A549 (cell line): ENCODE data around the gene DCBLD2. TPM values are rescaled to one million over a fixed set of nuclear protein-coding genes. Genes with fewer than 3 reads are reported as not detected.
A peak's percentile ranks its signal among the peaks of the same experiment; 100 is the strongest.

Experiments used
- ATAC-seq, 2 experiments: fragments of 200-7000 bp in 1 of 2; fragments of >200 bp in 1 of 2; cut with Nextera tagmentation in 1 of 2; cut with Tn5 transposase in 1 of 2; 3 replicates each; pipeline versions ENCODE4 v1.8.0 to v1.9.1; 2018 to 2020; ENCODE audit warnings: mild to moderate bottlenecking in 1 of 2, moderate library complexity in 1 of 2
- CTCF ChIA-PET: fragments of 300-600 bp; sonication (Branson Sonifier 250); formaldehyde crosslinking; extraction: SDS; loops from one replicate; lab custom pipeline; 2021; ENCODE audit warnings: antibody characterized with exemption, inconsistent platforms; lab: Yijun Ruan, JAX
- POLR2A ChIA-PET: fragments of 350-600 bp; formaldehyde crosslinking; extraction: SDS; loops from one replicate; lab custom pipeline; 2021; ENCODE audit warnings: antibody characterized with exemption, inconsistent platforms; lab: Yijun Ruan, JAX
- DNase-seq, 2 experiments: peaks; one replicate each; pipeline versions ENCODE4 v3.0.0 to v3.0.0-alpha.2; 2011 to 2016; ENCODE audit warnings: low read depth in 1 of 2, low spot score in 1 of 2
- FAIRE-seq: peaks from 2 replicates; lab custom pipeline; 2011; peaks lifted over from hg19 to GRCh38; lab: Jason Lieb, UNC
- H3K27ac ChIP-seq, 2 experiments: fragments of >200 bp; sonication (Bioruptor Twin); formaldehyde crosslinking; 3 replicates each; pipeline ENCODE4 v1.5.1; 2016 to 2017
- H3K4me1 ChIP-seq: fragments of >200 bp; sonication (Bioruptor Twin); formaldehyde crosslinking; 3 replicates; pipeline ENCODE4 v1.6.1; 2016
- H3K4me2 ChIP-seq: fragments of >200 bp; sonication (Bioruptor Twin); formaldehyde crosslinking; 3 replicates; pipeline ENCODE4 v1.6.1; 2016
- H3K4me3 ChIP-seq: fragments of >200 bp; sonication (Bioruptor Twin); formaldehyde crosslinking; 3 replicates; pipeline ENCODE4 v1.5.1; 2016
- H3K9me3 ChIP-seq: fragments of >200 bp; sonication (Bioruptor Twin); formaldehyde crosslinking; 3 replicates; pipeline ENCODE4 v1.6.1; 2016
- BHLHE40 ChIP-seq: IDR thresholded peaks from 2 replicates; pipeline ENCODE4 v1.6.1; 2012; ENCODE audit warnings: low read depth, low read length, inconsistent platforms
- CBX2 ChIP-seq: fragments of 200-600 bp; sonication (generic); IDR thresholded peaks from 2 replicates; pipeline ENCODE4 v1.6.1; 2016; ENCODE audit warnings: low read depth, mild to moderate bottlenecking, borderline replicate concordance
- EHF ChIP-seq: fragments of 250-450 bp; sonication (Bioruptor Pico); IDR thresholded peaks from 2 replicates; pipeline ENCODE4 v1.5.0; 2020; ENCODE audit warnings: mild to moderate bottlenecking
- EHMT2 ChIP-seq: fragments of 200-600 bp; sonication (generic); IDR thresholded peaks from 2 replicates; pipeline ENCODE4 v1.6.1; 2016; ENCODE audit warnings: antibody characterized with exemption, low read depth, mild to moderate bottlenecking, moderate library complexity
- EP300 ChIP-seq, 2 experiments: fragments of >200 bp; sonication (Bioruptor Twin); formaldehyde crosslinking; IDR thresholded peaks; 2 replicates in 1 of 2; 3 replicates in 1 of 2; pipeline ENCODE4 v1.6.1; 2016 to 2017
- GATA3 ChIP-seq: IDR thresholded peaks from 2 replicates; pipeline ENCODE4 v1.6.1; 2012; ENCODE audit warnings: borderline replicate concordance
- HDAC2 ChIP-seq: fragments of 200-600 bp; sonication (generic); IDR thresholded peaks from 2 replicates; pipeline ENCODE4 v1.6.1; 2016
- HEYL ChIP-seq: fragments of 250-450 bp; sonication (Bioruptor Pico); IDR thresholded peaks from 2 replicates; pipeline ENCODE4 v1.8.0; 2021; ENCODE audit warnings: mild to moderate bottlenecking, moderate library complexity
- HOXB13 ChIP-seq: fragments of 250-450 bp; sonication (Bioruptor Pico); IDR thresholded peaks from 2 replicates; pipeline ENCODE4 v1.5.0; 2020; ENCODE audit warnings: low read depth, mild to moderate bottlenecking, moderate library complexity
- JUN ChIP-seq, 2 experiments: fragments of >200 bp; sonication (Bioruptor Twin); formaldehyde crosslinking; IDR thresholded peaks; 2 replicates in 1 of 2; 3 replicates in 1 of 2; pipeline ENCODE4 v1.6.1; 2016 to 2017
- JUNB ChIP-seq: fragments of >200 bp; sonication (Bioruptor Twin); formaldehyde crosslinking; IDR thresholded peaks from 2 replicates; pipeline ENCODE4 v1.6.1; 2016
- MAFK ChIP-seq: fragments of 450-650 bp; IDR thresholded peaks from 2 replicates; pipeline ENCODE4 v1.6.1; 2014; ENCODE audit not compliant: partially characterized antibody
- NR3C1 ChIP-seq: fragments of >200 bp; sonication (Bioruptor Twin); formaldehyde crosslinking; IDR thresholded peaks from 3 replicates; pipeline ENCODE4 v1.6.1; 2017
- POLR2A ChIP-seq: IDR thresholded peaks from 2 replicates; pipeline ENCODE4 v1.6.1; 2012; ENCODE audit warnings: mild to moderate bottlenecking, low read length
- SMC3 ChIP-seq: fragments of >200 bp; sonication (Bioruptor Twin); formaldehyde crosslinking; IDR thresholded peaks from 3 replicates; pipeline ENCODE4 v1.6.1; 2018; ENCODE audit warnings: inconsistent platforms
- SREBF2 ChIP-seq: fragments of 450-650 bp; IDR thresholded peaks from 2 replicates; pipeline ENCODE4 v1.6.1; 2014; ENCODE audit warnings: mild to moderate bottlenecking, moderate library complexity
- TFCP2L1 ChIP-seq: fragments of 250-450 bp; sonication (Bioruptor Pico); IDR thresholded peaks from 2 replicates; pipeline ENCODE4 v1.5.0; 2021; ENCODE audit warnings: mild to moderate bottlenecking
- ZSCAN20 ChIP-seq: fragments of 250-450 bp; sonication (Bioruptor Pico); IDR thresholded peaks from 2 replicates; pipeline ENCODE4 v1.8.0; 2022; ENCODE audit warnings: mild to moderate bottlenecking, moderate library complexity
- WGBS: methylation state at CpG from one replicate; pipeline ENCODE4 v1.1.6; 2017; ENCODE audit errors: missing lambda C conversion rate; 5-methylcytosine and 5-hydroxymethylcytosine counted together
- polyA plus RNA-seq, 4 experiments: library from polyadenylated mRNA; depleted of rRNA in 3 of 4; stranded (reverse); fragments of >200 nt; fragmentation: RNase III in 1 of 4; extraction: RNeasy Plus Mini Kit Qiagen cat#74134 plus additional on column Dnase treatment in 1 of 4; gene quantifications; 2 replicates in 3 of 4; 3 replicates in 1 of 4; pipeline ENCODE4 v1.2.3, GENCODE V29; 2011 to 2017
- TF ChIP-seq, protein P1 (sequence below): fragments of >200 bp; sonication (Bioruptor Twin); formaldehyde crosslinking; IDR thresholded peaks from 3 replicates; pipeline ENCODE4 v1.6.1; 2016
- TF ChIP-seq, protein P2 (sequence below): fragments of 200-600 bp; sonication (generic); IDR thresholded peaks from 2 replicates; pipeline ENCODE4 v1.6.1; 2016; ENCODE audit warnings: antibody characterized with exemption, mild to moderate bottlenecking, moderate library complexity
- TF ChIP-seq, protein P3 (sequence below): fragments of 250-450 bp; sonication (Bioruptor Pico); IDR thresholded peaks from 2 replicates; pipeline ENCODE4 v1.5.0; 2021; ENCODE audit warnings: mild to moderate bottlenecking, moderate library complexity, borderline replicate concordance
- TF ChIP-seq, protein P4 (sequence below): IDR thresholded peaks from 2 replicates; pipeline ENCODE4 v1.6.1; 2012
- TF ChIP-seq, protein P5 (sequence below): fragments of 150-350 bp; IDR thresholded peaks from 2 replicates; pipeline ENCODE4 v1.6.1; 2014; ENCODE audit warnings: low read depth, mild to moderate bottlenecking, low read length

Gene DCBLD2
- polyA plus RNA-seq, 2 of the 4 experiments (the other 2 are of a cell fraction), result 266 to 623 TPM

DNA sequence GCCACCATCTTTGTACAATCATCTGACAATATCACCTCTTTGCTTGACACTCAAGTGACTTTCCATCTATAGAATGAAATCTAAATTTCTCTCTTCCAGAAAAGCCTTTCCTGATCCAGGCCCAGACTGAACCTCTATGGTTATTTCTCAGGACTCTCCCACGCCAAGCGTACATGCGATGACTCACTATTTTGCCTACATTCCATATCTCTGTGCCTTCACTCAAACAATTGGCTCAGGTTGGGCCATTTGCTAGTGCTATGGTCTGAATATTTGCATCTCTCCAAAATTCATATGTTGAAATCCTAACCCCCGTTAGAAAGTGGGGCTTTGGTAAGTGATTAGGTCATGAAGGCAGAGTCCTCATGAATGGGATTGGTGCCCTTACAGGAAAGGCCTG is 94.5 kb downstream of the DCBLD2 start:
- ATAC-seq, result peak in 1 of 2 experiments; percentile 47; a peak in 3 of 6 replicates
- DNase-seq, result no peak
- FAIRE-seq, result no peak
- CTCF ChIA-PET, result interaction anchor here (1.6 kb wide), 1 partner anchor 187 kb away, joined by 8 read pairs; no protein-coding TSS in a partner anchor
- TF ChIP-seq MAFK (no peak), NR3C1 (no peak), CBX2 (no peak), SREBF2 (no peak), EP300 (IDR thresholded peaks at IDR 0.05) (no peak), HDAC2 (no peak), HOXB13 (CRISPR knock-in tag) (no peak), JUNB (no peak), BHLHE40 (no peak), EHMT2 (no peak), TFCP2L1 (no peak), GATA3 (no peak), EHF (no peak), SMC3 (no peak), POLR2A (no peak)
- TF ChIP-seq, protein P1, sequence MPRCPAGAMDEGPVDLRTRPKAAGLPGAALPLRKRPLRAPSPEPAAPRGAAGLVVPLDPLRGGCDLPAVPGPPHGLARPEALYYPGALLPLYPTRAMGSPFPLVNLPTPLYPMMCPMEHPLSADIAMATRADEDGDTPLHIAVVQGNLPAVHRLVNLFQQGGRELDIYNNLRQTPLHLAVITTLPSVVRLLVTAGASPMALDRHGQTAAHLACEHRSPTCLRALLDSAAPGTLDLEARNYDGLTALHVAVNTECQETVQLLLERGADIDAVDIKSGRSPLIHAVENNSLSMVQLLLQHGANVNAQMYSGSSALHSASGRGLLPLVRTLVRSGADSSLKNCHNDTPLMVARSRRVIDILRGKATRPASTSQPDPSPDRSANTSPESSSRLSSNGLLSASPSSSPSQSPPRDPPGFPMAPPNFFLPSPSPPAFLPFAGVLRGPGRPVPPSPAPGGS, result no peak
- TF ChIP-seq, protein P2, sequence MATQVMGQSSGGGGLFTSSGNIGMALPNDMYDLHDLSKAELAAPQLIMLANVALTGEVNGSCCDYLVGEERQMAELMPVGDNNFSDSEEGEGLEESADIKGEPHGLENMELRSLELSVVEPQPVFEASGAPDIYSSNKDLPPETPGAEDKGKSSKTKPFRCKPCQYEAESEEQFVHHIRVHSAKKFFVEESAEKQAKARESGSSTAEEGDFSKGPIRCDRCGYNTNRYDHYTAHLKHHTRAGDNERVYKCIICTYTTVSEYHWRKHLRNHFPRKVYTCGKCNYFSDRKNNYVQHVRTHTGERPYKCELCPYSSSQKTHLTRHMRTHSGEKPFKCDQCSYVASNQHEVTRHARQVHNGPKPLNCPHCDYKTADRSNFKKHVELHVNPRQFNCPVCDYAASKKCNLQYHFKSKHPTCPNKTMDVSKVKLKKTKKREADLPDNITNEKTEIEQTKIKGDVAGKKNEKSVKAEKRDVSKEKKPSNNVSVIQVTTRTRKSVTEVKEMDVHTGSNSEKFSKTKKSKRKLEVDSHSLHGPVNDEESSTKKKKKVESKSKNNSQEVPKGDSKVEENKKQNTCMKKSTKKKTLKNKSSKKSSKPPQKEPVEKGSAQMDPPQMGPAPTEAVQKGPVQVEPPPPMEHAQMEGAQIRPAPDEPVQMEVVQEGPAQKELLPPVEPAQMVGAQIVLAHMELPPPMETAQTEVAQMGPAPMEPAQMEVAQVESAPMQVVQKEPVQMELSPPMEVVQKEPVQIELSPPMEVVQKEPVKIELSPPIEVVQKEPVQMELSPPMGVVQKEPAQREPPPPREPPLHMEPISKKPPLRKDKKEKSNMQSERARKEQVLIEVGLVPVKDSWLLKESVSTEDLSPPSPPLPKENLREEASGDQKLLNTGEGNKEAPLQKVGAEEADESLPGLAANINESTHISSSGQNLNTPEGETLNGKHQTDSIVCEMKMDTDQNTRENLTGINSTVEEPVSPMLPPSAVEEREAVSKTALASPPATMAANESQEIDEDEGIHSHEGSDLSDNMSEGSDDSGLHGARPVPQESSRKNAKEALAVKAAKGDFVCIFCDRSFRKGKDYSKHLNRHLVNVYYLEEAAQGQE, result no peak
- TF ChIP-seq, protein P3, sequence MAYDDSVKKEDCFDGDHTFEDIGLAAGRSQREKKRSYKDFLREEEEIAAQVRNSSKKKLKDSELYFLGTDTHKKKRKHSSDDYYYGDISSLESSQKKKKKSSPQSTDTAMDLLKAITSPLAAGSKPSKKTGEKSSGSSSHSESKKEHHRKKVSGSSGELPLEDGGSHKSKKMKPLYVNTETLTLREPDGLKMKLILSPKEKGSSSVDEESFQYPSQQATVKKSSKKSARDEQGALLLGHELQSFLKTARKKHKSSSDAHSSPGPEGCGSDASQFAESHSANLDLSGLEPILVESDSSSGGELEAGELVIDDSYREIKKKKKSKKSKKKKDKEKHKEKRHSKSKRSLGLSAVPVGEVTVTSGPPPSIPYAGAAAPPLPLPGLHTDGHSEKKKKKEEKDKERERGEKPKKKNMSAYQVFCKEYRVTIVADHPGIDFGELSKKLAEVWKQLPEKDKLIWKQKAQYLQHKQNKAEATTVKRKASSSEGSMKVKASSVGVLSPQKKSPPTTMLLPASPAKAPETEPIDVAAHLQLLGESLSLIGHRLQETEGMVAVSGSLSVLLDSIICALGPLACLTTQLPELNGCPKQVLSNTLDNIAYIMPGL (CRISPR knock-in tag), result no peak
- TF ChIP-seq, protein P4, sequence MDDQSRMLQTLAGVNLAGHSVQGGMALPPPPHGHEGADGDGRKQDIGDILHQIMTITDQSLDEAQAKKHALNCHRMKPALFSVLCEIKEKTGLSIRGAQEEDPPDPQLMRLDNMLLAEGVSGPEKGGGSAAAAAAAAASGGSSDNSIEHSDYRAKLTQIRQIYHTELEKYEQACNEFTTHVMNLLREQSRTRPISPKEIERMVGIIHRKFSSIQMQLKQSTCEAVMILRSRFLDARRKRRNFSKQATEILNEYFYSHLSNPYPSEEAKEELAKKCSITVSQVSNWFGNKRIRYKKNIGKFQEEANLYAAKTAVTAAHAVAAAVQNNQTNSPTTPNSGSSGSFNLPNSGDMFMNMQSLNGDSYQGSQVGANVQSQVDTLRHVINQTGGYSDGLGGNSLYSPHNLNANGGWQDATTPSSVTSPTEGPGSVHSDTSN, result no peak
- Histone ChIP-seq H3K4me3 (no peak overlapping the region), H3K4me1 (peaks cover 21% of the 10 kb centered on the region), H3K4me2 (no peak overlapping the region), H3K27ac (no peak overlapping the region; a peak in 1 of 6 replicates), H3K9me3 (no peaks in the 10 kb centered on the region)
- WGBS, result 82% methylated on average over 4 of the region's 4 CpGs
- POLR2A ChIA-PET, result no interaction called here

DNA sequence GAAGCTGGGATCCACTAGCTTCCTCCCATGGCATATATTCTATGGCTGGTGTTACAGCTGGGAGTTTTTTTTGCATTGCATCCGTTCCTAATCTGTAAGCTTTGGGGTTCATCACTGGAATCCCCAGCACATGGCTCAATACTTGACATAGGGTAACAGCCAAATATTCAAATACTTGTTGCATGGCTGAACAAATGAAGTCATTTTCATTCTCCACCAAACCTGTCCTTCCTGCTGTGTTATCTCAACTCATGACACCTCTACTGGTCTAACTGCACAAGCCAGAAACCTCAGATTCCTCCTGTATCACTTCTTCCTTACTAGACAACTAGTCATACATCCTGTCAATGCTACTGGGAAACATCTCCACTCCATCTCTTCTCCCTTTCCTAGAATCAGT is 95.0 kb downstream of the DCBLD2 start:
- peak in 1 of 2 experiments; percentile 45; a peak in 2 of 6 replicates for ATAC-seq
- H3K9me3 ChIP-seq, result no peaks in the 10 kb centered on the region
- ChIA-PET POLR2A (no interaction called here), CTCF (interaction anchor here (1.6 to 1.8 kb wide), 2 partner anchors 11 to 187 kb away, joined by 5 to 8 read pairs; no protein-coding TSS in a partner anchor)
- 87% methylated on average over 1 of the region's 1 CpG for WGBS
- H3K27ac ChIP-seq, result no peak overlapping the region
- TF ChIP-seq, protein P5, sequence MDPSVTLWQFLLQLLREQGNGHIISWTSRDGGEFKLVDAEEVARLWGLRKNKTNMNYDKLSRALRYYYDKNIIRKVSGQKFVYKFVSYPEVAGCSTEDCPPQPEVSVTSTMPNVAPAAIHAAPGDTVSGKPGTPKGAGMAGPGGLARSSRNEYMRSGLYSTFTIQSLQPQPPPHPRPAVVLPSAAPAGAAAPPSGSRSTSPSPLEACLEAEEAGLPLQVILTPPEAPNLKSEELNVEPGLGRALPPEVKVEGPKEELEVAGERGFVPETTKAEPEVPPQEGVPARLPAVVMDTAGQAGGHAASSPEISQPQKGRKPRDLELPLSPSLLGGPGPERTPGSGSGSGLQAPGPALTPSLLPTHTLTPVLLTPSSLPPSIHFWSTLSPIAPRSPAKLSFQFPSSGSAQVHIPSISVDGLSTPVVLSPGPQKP, result no peak
- TF ChIP-seq HEYL (CRISPR knock-in tag) (no peak), ZSCAN20 (CRISPR knock-in tag) (no peak), NR3C1 (no peak), JUNB (no peak), JUN (IDR thresholded peaks at IDR 0.05) (0 out of 5 replicates have a peak, but pooled peaks of 1 of the 2 experiments have one; percentile 6), EP300 (IDR thresholded peaks at IDR 0.05) (no peak)
- H3K4me3 ChIP-seq, result no peak overlapping the region
- H3K4me1 ChIP-seq, result peaks cover 16% of the 10 kb centered on the region
- no peak overlapping the region for H3K4me2 ChIP-seq
- no peak for DNase-seq
- FAIRE-seq, result no peak
